ENCODE data around the gene TEX51.

GRCh38 chr2:126945118-126945517 lies 46.4 kb downstream of the TEX51 start:
- TF ChIP-seq, protein P1, sequence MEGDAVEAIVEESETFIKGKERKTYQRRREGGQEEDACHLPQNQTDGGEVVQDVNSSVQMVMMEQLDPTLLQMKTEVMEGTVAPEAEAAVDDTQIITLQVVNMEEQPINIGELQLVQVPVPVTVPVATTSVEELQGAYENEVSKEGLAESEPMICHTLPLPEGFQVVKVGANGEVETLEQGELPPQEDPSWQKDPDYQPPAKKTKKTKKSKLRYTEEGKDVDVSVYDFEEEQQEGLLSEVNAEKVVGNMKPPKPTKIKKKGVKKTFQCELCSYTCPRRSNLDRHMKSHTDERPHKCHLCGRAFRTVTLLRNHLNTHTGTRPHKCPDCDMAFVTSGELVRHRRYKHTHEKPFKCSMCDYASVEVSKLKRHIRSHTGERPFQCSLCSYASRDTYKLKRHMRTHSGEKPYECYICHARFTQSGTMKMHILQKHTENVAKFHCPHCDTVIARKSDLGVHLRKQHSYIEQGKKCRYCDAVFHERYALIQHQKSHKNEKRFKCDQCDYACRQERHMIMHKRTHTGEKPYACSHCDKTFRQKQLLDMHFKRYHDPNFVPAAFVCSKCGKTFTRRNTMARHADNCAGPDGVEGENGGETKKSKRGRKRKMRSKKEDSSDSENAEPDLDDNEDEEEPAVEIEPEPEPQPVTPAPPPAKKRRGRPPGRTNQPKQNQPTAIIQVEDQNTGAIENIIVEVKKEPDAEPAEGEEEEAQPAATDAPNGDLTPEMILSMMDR (IDR thresholded peaks at IDR 0.05) = no peak
- TF ChIP-seq POLR2A (IDR thresholded peaks at IDR 0.05) = no peak

Measured in right lobe of liver (tissue), 4 donors.